HAP-1 (cell line): ENCODE measurements around the gene EFCAB7.

Experiments used
- DNase-seq, 2 experiments: peaks; one replicate each; pipeline ENCODE4 v3.0.0-alpha.2; 2016 to 2020; ENCODE audit warnings: low spot score in 2 of 2
- H3K27me3 ChIP-seq: fragments of 250-450 bp; sonication (Bioruptor Pico); 2 replicates; pipeline ENCODE4 v1.5.1; 2020; ENCODE audit warnings: low read depth, mild to moderate bottlenecking, moderate library complexity
- H3K36me3 ChIP-seq: fragments of 250-450 bp; sonication (Bioruptor Pico); replicated peaks from 2 replicates; pipeline ENCODE4 v1.5.1; 2020; ENCODE audit warnings: mild to moderate bottlenecking
- H3K4me1 ChIP-seq: fragments of 250-450 bp; sonication (Bioruptor Pico); 2 replicates; pipeline ENCODE4 v1.5.1; 2020; ENCODE audit warnings: mild to moderate bottlenecking
- H3K4me3 ChIP-seq: fragments of 250-450 bp; sonication (Bioruptor Pico); 2 replicates; pipeline ENCODE4 v1.5.1; 2020; ENCODE audit warnings: mild to moderate bottlenecking, moderate library complexity
- H3K9me3 ChIP-seq: fragments of 250-450 bp; sonication (Bioruptor Pico); 2 replicates; pipeline ENCODE4 v1.5.1; 2020; ENCODE audit warnings: mild to moderate bottlenecking, moderate library complexity
- in situ Hi-C: fragments of 300-500 bp; cut with MboI; formaldehyde crosslinking; loops from 3 replicates; pipeline ENCODE4 v1.14.3; 2020; ENCODE audit warnings: low sequenced_read_pairs, inconsistent platforms, mixed read lengths

EFCAB7 gene

GRCh38 chr1:63621698-63622097 lies 98.4 kb downstream of the EFCAB7 start:
- in situ Hi-C loops: no loop called here
- Histone ChIP-seq H3K4me3 (no peak overlapping the region), H3K4me1 (peaks cover 7% of the 10 kb centered on the region; the same call in 1 of the 2 replicates), H3K27me3 (no peaks in the 10 kb centered on the region), H3K9me3 (no peaks in the 10 kb centered on the region), H3K36me3 (no peaks in the 10 kb centered on the region)
- no peak for DNase-seq
